ENCODE data around the gene KPNA3. TPM values are rescaled to one million over a fixed set of nuclear protein-coding genes. Genes with fewer than 3 reads are reported as not detected.
A peak's percentile ranks its signal among the peaks of the same experiment; 100 is the strongest.

The KPNA3 gene
- total RNA-seq, 1 experiment from 2014 or later, result 44.3 TPM

DNA sequence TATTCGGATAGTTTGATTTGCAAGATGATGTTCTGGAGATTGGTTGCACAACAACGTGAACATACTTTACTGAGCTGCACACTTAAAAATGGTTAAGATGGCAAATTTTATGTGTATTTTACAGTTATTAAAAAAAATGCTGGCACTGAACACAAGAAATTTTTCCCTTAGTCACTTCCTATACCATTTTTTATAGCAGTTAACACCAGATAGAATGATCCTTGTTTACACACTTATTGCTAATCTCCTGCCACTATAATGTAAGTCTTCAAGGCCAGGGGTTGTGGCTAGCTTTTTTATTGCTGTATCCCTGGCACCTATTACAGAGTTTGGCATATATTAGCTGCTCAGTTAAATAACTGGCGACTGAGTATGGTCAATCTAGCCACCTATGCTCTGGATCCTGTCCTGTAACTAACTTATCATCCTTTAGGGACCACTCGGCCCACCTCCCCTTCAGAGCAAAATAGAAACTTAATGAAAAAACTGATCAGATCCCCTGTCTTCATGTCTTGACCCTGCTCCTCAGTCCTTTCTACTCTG lies 99.2 kb downstream of the KPNA3 start:
- H3K4me2 ChIP-seq (ENCODE audit: low read depth, low read length, poor library complexity, severe bottlenecking), result no peak overlapping the region
- H3K9me3 ChIP-seq (ENCODE audit: low read length), result no peaks in the 10 kb centered on the region
- peaks cover 17% of the 10 kb centered on the region for H3K36me3 ChIP-seq (ENCODE audit: insufficient read depth, low read length)
- H3K9ac ChIP-seq (ENCODE audit: low read length), result no peak overlapping the region
- peaks cover 22% of the 10 kb centered on the region for H3K4me1 ChIP-seq (ENCODE audit: low read length)
- H3K27ac ChIP-seq (ENCODE audit: low read length), result peak overlapping the region; percentile 32; the same call in 1 of the 2 replicates
- no peak overlapping the region for H3K4me3 ChIP-seq (ENCODE audit: low read length)
- no peaks in the 10 kb centered on the region for H3K9me2 ChIP-seq (replicated peaks; ENCODE audit: insufficient read depth, low read length)
- no peak overlapping the region for H2AFZ ChIP-seq (ENCODE audit: low read length)
- H3K27me3 ChIP-seq (ENCODE audit: low read length), result no peaks in the 10 kb centered on the region
- H4K20me1 ChIP-seq (ENCODE audit: insufficient read depth, low read depth, low read length), result no peaks in the 10 kb centered on the region; the same call in 1 of the 2 replicates
- peaks cover 33% of the 10 kb centered on the region for H3K79me2 ChIP-seq (ENCODE audit: low read length)
- no peak for DNase-seq

DNA sequence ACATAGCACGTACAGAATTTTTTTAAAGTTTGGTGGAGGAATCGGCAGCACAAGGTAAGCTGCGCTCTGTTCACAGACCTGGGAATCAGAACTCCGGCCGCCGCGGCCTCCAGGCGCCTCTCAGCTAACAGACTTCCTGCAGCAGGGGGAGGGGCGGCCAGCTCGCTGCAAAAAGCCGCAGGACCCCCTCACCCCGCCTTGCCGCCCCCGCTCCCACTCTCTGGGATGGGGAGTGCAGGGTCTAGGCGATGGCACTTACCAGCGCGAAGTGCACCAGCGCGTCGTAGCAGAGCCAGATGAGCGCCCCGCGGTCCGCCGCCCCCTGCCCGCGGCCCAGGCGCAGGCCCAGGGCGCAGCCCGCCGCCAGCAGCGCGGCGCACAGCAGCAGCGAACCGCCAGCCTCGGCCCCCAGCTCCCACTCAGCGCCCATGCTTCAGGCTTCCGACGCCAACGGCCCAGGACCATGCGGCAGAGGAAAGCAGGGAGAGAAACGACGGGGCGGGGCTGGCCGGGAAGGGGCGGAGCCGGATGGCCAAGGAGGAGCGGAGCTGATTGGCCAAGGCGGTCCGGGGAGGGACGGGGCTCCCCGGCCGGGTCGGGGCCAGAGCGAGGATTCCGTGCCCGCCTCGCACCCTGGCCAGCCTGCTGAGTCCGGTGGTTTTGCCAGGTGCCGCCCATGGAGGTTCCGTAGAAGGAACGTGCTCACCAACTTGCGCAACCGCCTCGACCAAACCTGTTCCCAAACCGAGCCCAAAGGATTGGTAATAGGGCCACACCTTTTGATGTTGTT lies 101.3 kb downstream of the KPNA3 start, which contains the start of gene EBPL:
EBPL (minus strand) TSS at position 492 of the 790 bp plus-strand sequence; CDS start at position 430, 62 bp downstream.
- Histone ChIP-seq H3K4me2 (ENCODE audit: low read depth, low read length, poor library complexity, severe bottlenecking) (peak within 1 kb of the TSS; percentile 90), H3K79me2 (ENCODE audit: low read length) (peaks cover 54% of the 10 kb centered on the region), H3K4me1 (ENCODE audit: low read length) (peaks cover 22% of the 10 kb centered on the region), H3K27me3 (ENCODE audit: low read length) (no peaks in the 10 kb centered on the region), H3K9me3 (ENCODE audit: low read length) (no peaks in the 10 kb centered on the region), H3K36me3 (ENCODE audit: insufficient read depth, low read length) (peaks cover 24% of the 10 kb centered on the region), H3K4me3 (ENCODE audit: low read length) (peak within 1 kb of the TSS; percentile 99), H2AFZ (ENCODE audit: low read length) (peak within 1 kb of the TSS; percentile 92; the same call in 1 of the 2 replicates), H4K20me1 (ENCODE audit: insufficient read depth, low read depth, low read length) (peaks cover 11% of the 10 kb centered on the region; the same call in 1 of the 2 replicates), H3K9ac (ENCODE audit: low read length) (peak within 1 kb of the TSS; percentile 96), H3K27ac (ENCODE audit: low read length) (peak within 1 kb of the TSS; percentile 65), H3K9me2 (replicated peaks; ENCODE audit: insufficient read depth, low read length) (no peaks in the 10 kb centered on the region)
- peak; percentile 96 for DNase-seq

DNA sequence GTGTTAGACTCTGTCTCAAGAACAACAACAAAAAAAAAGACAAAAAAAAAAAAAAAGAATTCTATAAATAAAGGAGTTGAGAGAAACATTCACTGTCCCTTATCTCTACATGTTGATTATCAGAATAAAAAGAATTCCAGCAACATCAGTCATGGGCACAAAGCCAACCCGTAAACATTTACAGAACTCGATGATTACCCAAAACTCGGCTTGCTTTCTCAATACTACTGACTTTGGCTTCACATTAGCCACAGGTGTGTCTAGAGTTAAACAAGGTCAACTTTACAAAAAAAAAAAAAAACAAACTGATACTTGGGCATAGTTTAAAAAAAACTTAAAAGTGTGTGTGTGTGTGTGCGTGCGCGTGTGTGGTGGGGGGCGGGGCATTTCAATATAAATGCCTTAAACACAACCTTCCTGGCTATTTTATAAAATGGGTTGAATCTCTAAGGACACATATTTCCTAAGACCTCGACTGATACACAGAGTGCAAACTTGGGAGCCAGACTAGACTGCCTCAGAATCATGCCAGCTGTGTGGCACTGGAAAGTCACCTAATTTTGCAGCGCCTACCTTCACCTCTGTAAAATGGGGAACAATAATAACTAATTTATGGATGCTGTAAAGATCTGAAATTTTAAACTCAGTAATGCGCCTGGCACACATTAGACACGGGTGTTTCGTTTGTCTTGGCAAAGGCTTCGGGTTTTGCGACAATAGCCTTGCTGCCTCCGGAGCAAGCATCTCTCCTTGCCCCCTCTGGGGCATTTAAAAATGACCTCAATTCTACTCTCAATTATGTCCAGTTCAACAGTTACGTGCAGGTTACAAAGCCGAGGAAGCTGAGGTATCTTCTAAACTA lies 102.1 kb downstream of the KPNA3 start:
- no peaks in the 10 kb centered on the region for H3K9me3 ChIP-seq (ENCODE audit: low read length)
- H2AFZ ChIP-seq (ENCODE audit: low read length), result peak overlapping the region; percentile 92; the same call in 1 of the 2 replicates
- peaks cover 11% of the 10 kb centered on the region; the same call in 1 of the 2 replicates for H4K20me1 ChIP-seq (ENCODE audit: insufficient read depth, low read depth, low read length)
- peak overlapping the region; percentile 90 for H3K4me2 ChIP-seq (ENCODE audit: low read depth, low read length, poor library complexity, severe bottlenecking)
- no peaks in the 10 kb centered on the region for H3K27me3 ChIP-seq (ENCODE audit: low read length)
- peak overlapping the region; percentile 99 for H3K4me3 ChIP-seq (ENCODE audit: low read length)
- H3K79me2 ChIP-seq (ENCODE audit: low read length), result peaks cover 62% of the 10 kb centered on the region
- peak overlapping the region; percentile 96 for H3K9ac ChIP-seq (ENCODE audit: low read length)
- peaks cover 22% of the 10 kb centered on the region for H3K4me1 ChIP-seq (ENCODE audit: low read length)
- no peak for DNase-seq
- peaks cover 24% of the 10 kb centered on the region for H3K36me3 ChIP-seq (ENCODE audit: insufficient read depth, low read length)
- H3K27ac ChIP-seq (ENCODE audit: low read length), result peak overlapping the region; percentile 65; the same call in 1 of the 2 replicates
- no peaks in the 10 kb centered on the region for H3K9me2 ChIP-seq (replicated peaks; ENCODE audit: insufficient read depth, low read length)

DNA sequence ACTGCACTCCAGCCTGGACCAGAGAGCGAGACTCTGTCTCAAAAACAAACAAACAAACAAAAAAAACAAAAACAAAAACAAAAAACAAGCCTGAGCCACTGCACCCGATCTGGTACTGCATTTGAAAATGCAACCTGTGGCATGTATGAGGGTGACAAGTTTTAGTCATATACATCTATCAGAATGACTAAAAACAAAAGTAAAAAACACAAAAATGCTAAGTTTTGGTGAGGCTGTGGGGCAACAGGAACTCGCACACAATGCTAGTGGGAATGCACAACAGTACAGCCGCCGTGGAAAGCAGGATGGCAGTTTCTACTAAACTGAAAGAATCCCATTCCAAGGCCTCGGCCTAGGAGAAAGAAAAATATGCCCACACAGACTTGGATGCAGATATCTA lies 109.0 kb downstream of the KPNA3 start:
- no peaks in the 10 kb centered on the region for H3K4me1 ChIP-seq (ENCODE audit: low read length)
- H3K4me2 ChIP-seq (ENCODE audit: low read depth, low read length, poor library complexity, severe bottlenecking), result no peak overlapping the region
- H3K27ac ChIP-seq (ENCODE audit: low read length), result no peak overlapping the region
- H3K9me3 ChIP-seq (ENCODE audit: low read length), result no peaks in the 10 kb centered on the region
- H3K36me3 ChIP-seq (ENCODE audit: insufficient read depth, low read length), result peaks cover 23% of the 10 kb centered on the region
- no peak overlapping the region for H2AFZ ChIP-seq (ENCODE audit: low read length)
- H3K9ac ChIP-seq (ENCODE audit: low read length), result no peak overlapping the region
- H3K9me2 ChIP-seq (replicated peaks; ENCODE audit: insufficient read depth, low read length), result no peaks in the 10 kb centered on the region
- H3K79me2 ChIP-seq (ENCODE audit: low read length), result peaks cover 97% of the 10 kb centered on the region
- H4K20me1 ChIP-seq (ENCODE audit: insufficient read depth, low read depth, low read length), result peaks cover 11% of the 10 kb centered on the region; the same call in 1 of the 2 replicates
- no peak overlapping the region for H3K4me3 ChIP-seq (ENCODE audit: low read length)
- DNase-seq, result no peak
- no peaks in the 10 kb centered on the region for H3K27me3 ChIP-seq (ENCODE audit: low read length)

DNA sequence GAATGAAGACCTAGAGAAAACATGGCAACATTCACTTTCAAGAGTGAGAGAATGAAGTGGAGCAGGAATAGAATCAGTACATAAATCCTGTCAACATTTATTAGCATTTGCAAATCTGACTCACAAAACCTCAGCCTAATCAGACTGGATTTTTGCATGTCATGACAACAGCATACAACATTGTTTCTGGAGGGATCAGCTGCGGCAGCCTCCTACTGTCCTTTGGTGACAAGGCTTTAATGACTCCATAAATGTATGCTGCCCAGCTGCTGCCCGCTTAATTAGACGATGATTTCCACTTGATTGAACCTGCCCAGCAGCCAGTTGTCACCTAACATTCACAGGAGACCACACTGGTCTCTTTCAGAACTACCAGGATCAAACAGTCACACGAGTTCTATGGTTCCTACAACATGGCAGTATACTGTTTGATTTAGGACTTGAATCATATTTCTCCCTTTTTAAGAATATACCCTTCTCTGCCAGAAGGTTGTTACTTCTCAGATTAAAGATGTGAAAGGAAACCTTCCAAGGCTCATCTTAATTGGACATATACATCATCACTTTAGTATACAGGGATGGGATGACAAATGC lies 110.5 kb downstream of the KPNA3 start:
- Histone ChIP-seq H3K4me1 (ENCODE audit: low read length) (peaks cover 6% of the 10 kb centered on the region), H3K4me3 (ENCODE audit: low read length) (no peak overlapping the region), H3K27ac (ENCODE audit: low read length) (no peak overlapping the region), H2AFZ (ENCODE audit: low read length) (no peak overlapping the region), H3K27me3 (ENCODE audit: low read length) (no peaks in the 10 kb centered on the region), H3K4me2 (ENCODE audit: low read depth, low read length, poor library complexity, severe bottlenecking) (no peak overlapping the region), H3K9me3 (ENCODE audit: low read length) (no peaks in the 10 kb centered on the region), H3K79me2 (ENCODE audit: low read length) (peaks cover 97% of the 10 kb centered on the region), H3K9me2 (replicated peaks; ENCODE audit: insufficient read depth, low read length) (no peaks in the 10 kb centered on the region), H3K9ac (ENCODE audit: low read length) (no peak overlapping the region), H3K36me3 (ENCODE audit: insufficient read depth, low read length) (peaks cover 13% of the 10 kb centered on the region), H4K20me1 (ENCODE audit: insufficient read depth, low read depth, low read length) (0 out of 2 replicates have a peak, but pooled peaks cover 1% of the 10 kb centered on the region)
- no peak for DNase-seq

DNA sequence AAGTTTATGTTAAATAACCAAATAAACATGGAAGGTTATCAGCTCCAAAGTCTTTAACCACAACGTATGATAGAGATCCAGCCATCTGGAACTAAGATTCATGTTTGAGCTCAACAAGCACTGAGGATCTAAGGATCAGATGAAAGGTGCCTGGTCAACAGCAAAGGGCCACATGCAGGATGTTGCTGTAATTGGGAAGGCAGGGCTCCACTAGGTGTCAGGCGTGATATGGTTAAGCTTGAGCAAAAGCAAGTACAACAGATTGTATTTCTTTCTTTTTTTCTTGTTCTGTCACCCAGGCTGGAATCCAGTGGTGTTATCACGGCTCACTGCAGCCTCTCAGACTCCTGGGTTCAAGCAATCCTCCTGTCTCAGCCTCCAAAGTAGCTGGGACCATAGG lies 113.2 kb downstream of the KPNA3 start:
- peak; percentile 70 for DNase-seq
- H3K9ac ChIP-seq (ENCODE audit: low read length), result no peak overlapping the region
- peaks cover 94% of the 10 kb centered on the region for H3K79me2 ChIP-seq (ENCODE audit: low read length)

DNA sequence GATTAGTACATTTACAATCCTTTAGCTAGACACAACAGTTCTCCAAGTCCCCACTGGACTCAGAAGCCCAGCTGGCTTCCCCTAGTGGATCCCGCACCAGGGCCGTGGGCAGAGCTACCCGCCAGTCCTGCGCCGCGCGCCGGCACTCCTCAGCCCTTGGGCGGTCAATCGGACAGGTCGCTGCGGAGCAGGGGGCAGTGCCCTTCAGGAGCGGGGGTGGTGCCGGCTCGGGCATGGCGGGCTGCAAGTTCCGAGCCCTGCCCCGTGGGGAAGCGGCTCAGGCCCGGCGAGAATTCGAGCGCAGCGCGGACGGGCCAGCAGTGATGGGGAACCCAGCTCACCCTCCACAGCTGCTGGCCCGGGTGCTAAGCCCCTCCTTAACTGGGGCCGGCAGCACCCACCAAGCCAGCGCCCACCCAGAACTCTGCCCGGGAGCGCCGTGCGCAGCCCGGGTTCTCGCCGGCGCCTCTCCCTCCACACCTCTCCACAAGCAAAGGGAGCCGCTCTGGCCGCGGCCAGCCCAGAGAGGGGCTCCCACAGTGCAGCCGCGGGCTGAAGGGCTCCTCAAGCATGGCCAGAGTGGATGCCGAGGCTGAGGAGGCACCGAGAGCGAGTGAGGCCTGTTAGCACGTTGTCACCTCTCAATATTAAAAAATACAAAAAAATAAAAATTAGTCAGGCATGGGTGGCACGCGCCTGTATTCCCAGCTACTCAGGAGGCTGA lies 114.1 kb downstream of the KPNA3 start:
- Histone ChIP-seq H3K27me3 (ENCODE audit: low read length) (no peaks in the 10 kb centered on the region), H3K9ac (ENCODE audit: low read length) (no peak overlapping the region), H3K4me1 (ENCODE audit: low read length) (peaks cover 17% of the 10 kb centered on the region), H3K9me2 (replicated peaks; ENCODE audit: insufficient read depth, low read length) (no peaks in the 10 kb centered on the region), H3K4me2 (ENCODE audit: low read depth, low read length, poor library complexity, severe bottlenecking) (no peak overlapping the region), H3K36me3 (ENCODE audit: insufficient read depth, low read length) (peaks cover 7% of the 10 kb centered on the region), H3K4me3 (ENCODE audit: low read length) (no peak overlapping the region), H2AFZ (ENCODE audit: low read length) (no peak overlapping the region), H3K27ac (ENCODE audit: low read length) (no peak overlapping the region), H4K20me1 (ENCODE audit: insufficient read depth, low read depth, low read length) (no peaks in the 10 kb centered on the region), H3K9me3 (ENCODE audit: low read length) (no peaks in the 10 kb centered on the region), H3K79me2 (ENCODE audit: low read length) (peaks cover 94% of the 10 kb centered on the region)
- no peak for DNase-seq

More for the DNA sequence above, 113.2 kb downstream of the KPNA3 start:
- Histone ChIP-seq H4K20me1 (ENCODE audit: insufficient read depth, low read depth, low read length) (no peaks in the 10 kb centered on the region), H2AFZ (ENCODE audit: low read length) (no peak overlapping the region), H3K9me3 (ENCODE audit: low read length) (no peaks in the 10 kb centered on the region), H3K36me3 (ENCODE audit: insufficient read depth, low read length) (peaks cover 7% of the 10 kb centered on the region), H3K9me2 (replicated peaks; ENCODE audit: insufficient read depth, low read length) (no peaks in the 10 kb centered on the region), H3K27me3 (ENCODE audit: low read length) (no peaks in the 10 kb centered on the region), H3K27ac (ENCODE audit: low read length) (no peak overlapping the region), H3K4me3 (ENCODE audit: low read length) (no peak overlapping the region), H3K4me2 (ENCODE audit: low read depth, low read length, poor library complexity, severe bottlenecking) (no peak overlapping the region), H3K4me1 (ENCODE audit: low read length) (peaks cover 17% of the 10 kb centered on the region)

All from Karpas-422 (cell line).